Epithelial cell of prostate (primary cell): ENCODE data around the gene UBE2QL1.

Experiments
- DNase-seq: peaks from one replicate; pipeline ENCODE4 v3.0.0-alpha.2; 2011; ENCODE audit warnings: low read depth, low spot score
- H3K27ac ChIP-seq: fragments of 450-650 bp; 2 replicates; pipeline ENCODE4 v1.5.1; 2017; ENCODE audit warnings: mild to moderate bottlenecking

Gene UBE2QL1

GRCh38 chr5:6517510-6517909 is 68.9 kb downstream of the UBE2QL1 start:
- H3K27ac ChIP-seq = no peak overlapping the region
- no peak for DNase-seq

GRCh38 chr5:6518298-6519057 is 69.8 kb downstream of the UBE2QL1 start:
- H3K27ac ChIP-seq = no peak overlapping the region
- no peak for DNase-seq

- no peak for DNase-seq
- no peak overlapping the region for H3K27ac ChIP-seq
Observed at GRCh38 chr5:6520201-6520600, 71.5 kb downstream of the UBE2QL1 start.

GRCh38 chr5:6522331-6522730 is 73.7 kb downstream of the UBE2QL1 start:
- no peak overlapping the region for H3K27ac ChIP-seq

GRCh38 chr5:6522923-6523322 is 74.3 kb downstream of the UBE2QL1 start:
- no peak for DNase-seq
- no peak overlapping the region for H3K27ac ChIP-seq

More at GRCh38 chr5:6522331-6522730, 73.7 kb downstream of the UBE2QL1 start:
- DNase-seq = no peak

- no peak for DNase-seq
- no peak overlapping the region for H3K27ac ChIP-seq
Observed at GRCh38 chr5:6525422-6525821, 76.8 kb downstream of the UBE2QL1 start.

DNA sequence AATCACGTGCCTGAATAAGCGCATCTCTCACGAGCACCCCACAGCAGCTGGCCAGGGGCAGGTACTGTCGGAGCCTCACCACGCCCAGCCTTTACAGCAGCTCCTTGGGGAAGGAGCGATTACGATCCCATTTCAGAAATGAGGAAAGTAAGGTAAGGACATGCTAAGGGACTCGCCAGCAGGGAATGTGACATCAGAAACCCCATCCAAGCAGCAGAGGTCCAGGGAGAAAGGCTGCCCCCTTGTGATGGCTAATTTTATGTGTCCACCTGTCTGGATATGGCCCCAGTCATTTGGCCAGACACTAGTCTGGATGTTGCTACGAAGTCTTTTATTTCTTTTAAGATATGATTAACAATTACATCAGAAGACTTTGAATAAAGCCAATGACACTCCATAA is 77.3 kb downstream of the UBE2QL1 start:
- no peak for DNase-seq
- no peak overlapping the region for H3K27ac ChIP-seq

DNA sequence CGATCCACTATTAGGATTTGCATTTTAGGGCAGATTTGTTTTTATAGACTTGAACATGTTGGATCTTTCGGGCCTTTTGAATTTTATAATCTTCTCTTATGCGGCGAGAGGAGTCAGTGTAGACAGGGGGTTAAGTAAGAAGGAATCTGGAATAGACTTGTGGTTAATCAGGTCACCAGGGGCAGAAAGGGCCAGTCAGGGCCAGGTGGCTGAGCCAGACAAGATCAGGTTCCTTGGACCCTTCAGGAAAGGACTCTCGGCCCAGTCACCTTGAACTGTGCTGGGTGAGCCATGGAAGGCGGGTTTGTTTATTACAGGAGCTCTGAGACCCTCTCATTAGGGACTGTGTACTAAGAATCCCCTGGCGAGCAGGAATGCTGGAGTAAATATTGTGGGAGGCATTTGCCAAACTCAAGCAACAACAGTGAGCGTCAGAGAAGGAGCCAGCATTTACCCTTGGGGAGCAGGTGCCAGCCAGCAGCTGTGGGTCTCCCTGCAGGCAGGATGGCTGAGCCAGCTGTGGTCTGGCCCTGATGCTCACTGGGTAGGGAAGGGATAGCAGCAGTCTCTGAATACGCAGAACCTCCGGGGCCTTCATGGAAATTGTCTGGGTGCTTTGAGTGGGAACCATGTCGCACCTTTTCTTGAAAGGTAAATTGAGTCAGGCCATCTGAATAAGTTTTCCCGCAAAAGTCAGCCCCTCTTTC is 79.2 kb downstream of the UBE2QL1 start:
- no peak overlapping the region for H3K27ac ChIP-seq

GRCh38 chr5:6535594-6535993 is 86.9 kb downstream of the UBE2QL1 start:
- DNase-seq = no peak
- no peak overlapping the region for H3K27ac ChIP-seq

More for the DNA sequence above, 79.2 kb downstream of the UBE2QL1 start:
- DNase-seq = no peak

DNA sequence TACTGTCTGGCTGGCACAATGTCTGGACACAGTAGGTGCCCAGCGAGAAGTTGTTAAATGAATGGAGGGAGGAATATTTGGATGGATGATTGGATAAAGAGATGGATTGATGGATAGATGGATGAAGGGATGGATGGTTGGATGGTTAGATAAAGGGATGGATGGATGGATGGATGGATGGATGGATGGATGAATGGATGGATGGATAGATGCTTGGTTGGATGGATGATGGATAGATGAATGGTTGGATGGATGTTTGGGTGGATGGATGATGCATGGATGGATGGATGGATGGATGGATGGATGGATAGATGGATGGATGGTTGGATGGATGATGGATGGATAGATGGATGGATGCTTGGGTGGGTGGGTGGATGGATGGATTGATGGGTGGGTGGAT is 90.4 kb downstream of the UBE2QL1 start:
- DNase-seq = no peak
- H3K27ac ChIP-seq = no peak overlapping the region

GRCh38 chr5:6540111-6540827 is 91.6 kb downstream of the UBE2QL1 start:
- no peak for DNase-seq
- no peak overlapping the region for H3K27ac ChIP-seq

DNA sequence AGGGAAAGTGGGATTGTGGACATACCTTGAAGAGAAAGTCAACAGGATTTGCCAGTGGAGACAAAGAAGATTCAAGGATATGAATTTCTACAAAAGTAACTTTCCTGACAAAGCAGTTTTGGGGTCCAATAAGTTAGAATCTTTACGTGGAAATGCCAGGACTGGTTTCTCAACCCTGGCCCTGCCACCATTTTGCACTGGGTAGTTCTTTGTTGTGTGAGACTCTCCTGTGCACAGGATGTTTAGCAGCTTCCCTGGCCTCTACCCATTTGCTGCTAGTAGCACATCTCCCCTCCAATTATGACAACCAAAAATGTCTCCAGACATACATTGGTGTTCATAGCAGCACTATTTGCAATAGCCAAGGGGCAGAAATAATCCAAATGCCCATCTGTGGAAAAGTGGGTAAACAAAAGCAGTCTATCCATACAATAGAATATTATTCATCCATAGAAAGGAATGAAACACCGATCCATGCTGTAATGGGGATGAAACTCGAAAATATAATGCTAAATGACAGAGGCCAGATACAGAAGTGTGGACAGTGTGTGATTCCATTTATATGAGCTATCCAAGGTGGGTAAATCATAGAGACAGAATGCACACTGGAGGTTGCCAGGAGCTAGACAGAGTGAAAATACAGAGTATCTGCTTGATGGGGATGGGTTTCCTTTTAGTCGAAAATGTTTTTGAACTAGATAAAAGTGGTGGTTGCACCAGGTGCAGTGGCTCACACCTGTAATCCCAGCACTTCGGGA is 92.8 kb downstream of the UBE2QL1 start:
- no peak overlapping the region for H3K27ac ChIP-seq
- no peak for DNase-seq

- H3K27ac ChIP-seq = no peak overlapping the region
- no peak for DNase-seq
Observed at GRCh38 chr5:6542421-6543345, 94.0 kb downstream of the UBE2QL1 start.

DNA sequence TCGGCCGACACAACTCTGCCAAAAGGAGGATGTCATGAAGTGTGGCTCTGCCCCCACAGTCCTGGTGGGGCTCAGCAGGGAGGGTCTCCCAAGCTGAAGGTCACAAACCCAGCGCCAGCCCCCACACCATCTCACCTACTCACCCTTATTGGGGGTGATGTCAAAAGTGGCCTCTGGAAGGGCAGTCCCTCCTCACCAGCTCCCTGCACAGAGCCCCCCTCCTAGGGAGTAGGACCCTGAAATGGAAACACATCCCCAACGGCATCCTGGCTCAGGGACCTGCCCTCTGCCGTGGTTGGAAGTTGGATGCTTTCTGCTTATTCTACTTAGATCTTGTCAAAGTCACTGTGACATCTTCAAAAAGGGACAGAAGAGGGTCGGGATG is 94.7 kb downstream of the UBE2QL1 start:
- DNase-seq = no peak

DNA sequence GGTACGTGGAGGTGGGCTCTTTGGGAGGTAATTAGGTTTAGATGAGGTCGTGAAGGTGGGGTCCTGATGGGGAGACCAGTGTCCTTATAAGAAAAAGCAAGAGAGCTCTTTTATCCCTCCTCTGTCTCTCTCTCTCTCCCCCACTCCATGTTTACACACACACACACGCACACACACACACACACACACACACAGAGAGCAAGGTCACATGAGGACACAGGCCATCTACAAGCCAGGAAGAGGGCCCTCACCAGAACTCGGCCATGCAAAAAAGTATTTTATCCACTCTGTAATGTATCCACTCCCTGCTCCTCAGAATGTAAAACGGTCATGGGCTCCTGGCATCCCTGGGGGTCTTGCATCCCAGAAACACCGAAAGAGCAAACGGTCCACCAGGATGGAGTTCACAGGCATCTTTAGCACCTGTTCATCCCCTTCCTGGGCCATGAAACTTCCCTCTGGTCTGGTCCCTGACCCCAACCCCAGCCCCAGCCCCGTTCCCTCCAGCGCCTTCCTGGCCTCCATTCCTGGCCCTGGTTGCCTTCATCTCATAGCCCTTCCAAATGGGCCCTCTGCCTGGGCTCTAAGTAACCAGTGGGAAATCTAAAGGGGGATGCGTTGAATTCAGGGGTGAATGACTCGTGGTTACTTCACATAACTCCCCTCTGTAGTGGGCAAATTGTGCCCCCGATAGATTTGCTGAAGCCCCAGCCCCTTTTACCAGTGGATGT is 95.3 kb downstream of the UBE2QL1 start:
- DNase-seq = no peak

More for the DNA sequence above, 94.7 kb downstream of the UBE2QL1 start:
- H3K27ac ChIP-seq = no peak overlapping the region

More for the DNA sequence above, 95.3 kb downstream of the UBE2QL1 start:
- H3K27ac ChIP-seq = no peak overlapping the region
